Adipocyte (in vitro differentiated cells): Measurements from ENCODE around the gene PCSK7.

Source experiments
- DNase-seq: peaks from one replicate; pipeline ENCODE4 v3.0.0-alpha.2; 2015; ENCODE audit warnings: low read depth
- H3K27me3 ChIP-seq: replicated peaks from 2 replicates; pipeline ENCODE4 v1.7.0; 2013; ENCODE audit warnings: mild to moderate bottlenecking, low read length, moderate library complexity; ENCODE audit not compliant: control insufficient read depth, insufficient read depth
- H3K36me3 ChIP-seq: 2 replicates; pipeline ENCODE4 v1.7.0; 2013; ENCODE audit warnings: low read length, mild to moderate bottlenecking, moderate library complexity; ENCODE audit not compliant: control insufficient read depth, insufficient read depth, severe bottlenecking
- H3K4me1 ChIP-seq: 2 replicates; pipeline ENCODE4 v1.7.0; 2013; ENCODE audit warnings: mild to moderate bottlenecking, low read length, moderate library complexity; ENCODE audit not compliant: control insufficient read depth, insufficient read depth
- H3K4me3 ChIP-seq: 2 replicates; pipeline ENCODE4 v1.7.0; 2013; ENCODE audit warnings: mild to moderate bottlenecking, low read length, moderate library complexity
- H3K9ac ChIP-seq: 2 replicates; pipeline ENCODE4 v1.7.0; 2013; ENCODE audit warnings: mild to moderate bottlenecking, low read length, moderate library complexity
- H3K9me3 ChIP-seq: 2 replicates; pipeline ENCODE4 v1.7.0; 2013; ENCODE audit warnings: mild to moderate bottlenecking, low read length, moderate library complexity; ENCODE audit not compliant: control insufficient read depth

The PCSK7 gene

DNA sequence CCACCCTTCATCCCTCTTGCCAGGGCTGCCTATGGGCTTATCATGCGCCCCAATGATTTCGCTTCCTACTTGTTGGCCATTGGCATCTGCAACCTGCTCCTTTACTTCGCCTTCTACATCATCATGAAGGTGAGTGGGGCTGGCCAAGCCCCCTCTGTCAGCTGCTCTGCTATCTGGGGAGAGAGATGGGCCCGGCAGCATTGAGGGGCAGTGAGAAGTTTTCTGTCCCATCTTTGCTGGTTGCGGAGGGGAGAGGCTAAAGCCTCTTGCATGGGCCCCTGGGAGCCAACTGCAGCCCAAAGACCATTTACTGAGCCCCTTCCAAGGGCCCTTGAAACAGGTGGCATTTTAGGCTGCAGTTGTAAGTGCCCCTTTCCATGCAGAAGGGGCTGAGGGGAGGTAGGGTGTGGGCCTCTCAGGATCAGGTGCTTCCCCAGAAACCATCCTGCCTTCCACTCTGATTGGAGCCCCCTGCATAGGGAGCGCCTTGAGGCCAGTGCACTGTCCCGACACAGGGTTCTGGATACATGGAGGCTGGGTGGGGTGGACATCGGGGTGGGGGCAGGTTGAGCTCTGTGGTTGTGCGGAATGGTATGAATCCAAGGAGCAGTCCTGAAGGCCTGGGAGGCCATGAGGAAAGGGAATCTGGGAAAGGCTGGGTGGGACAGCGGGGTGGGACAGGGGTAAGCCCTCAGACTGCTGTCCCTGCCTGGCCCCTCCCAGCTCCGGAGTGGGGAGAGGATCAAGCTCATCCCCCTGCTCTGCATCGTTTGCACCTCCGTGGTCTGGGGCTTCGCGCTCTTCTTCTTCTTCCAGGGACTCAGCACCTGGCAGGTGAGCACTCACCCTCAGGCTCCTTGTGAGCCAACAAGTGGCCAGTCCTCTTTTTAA lies 38.5 kb downstream of the PCSK7 start:
- Histone ChIP-seq H3K4me1 (peaks cover 16% of the 10 kb centered on the region), H3K9ac (no peak overlapping the region), H3K4me3 (no peak overlapping the region), H3K27me3 (no peaks in the 10 kb centered on the region), H3K9me3 (no peaks in the 10 kb centered on the region), H3K36me3 (peaks cover 59% of the 10 kb centered on the region)
- DNase-seq, result no peak

DNA sequence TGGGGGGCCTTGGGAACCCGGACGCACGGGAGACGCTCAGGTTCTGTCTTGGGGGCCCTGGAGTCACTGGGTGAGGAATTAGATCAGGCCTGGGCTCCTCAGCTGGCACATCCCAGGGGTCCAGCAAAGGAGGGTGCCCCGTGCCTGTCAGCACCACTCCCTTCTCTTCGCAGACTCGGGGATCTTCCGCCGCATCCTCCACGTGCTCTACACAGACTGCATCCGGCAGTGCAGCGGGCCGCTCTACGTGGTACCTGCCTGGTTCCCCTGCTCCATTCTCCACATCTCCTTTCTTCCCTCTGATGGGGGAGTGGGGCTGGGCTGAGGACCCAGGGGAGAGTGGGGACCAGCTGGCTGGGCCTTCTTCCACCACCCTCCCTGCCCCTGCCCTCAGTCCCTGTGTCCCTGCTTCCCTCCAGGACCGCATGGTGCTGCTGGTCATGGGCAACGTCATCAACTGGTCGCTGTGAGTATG lies 39.4 kb downstream of the PCSK7 start:
- H3K9ac ChIP-seq, result no peak overlapping the region
- H3K4me1 ChIP-seq, result peaks cover 7% of the 10 kb centered on the region
- H3K36me3 ChIP-seq, result peaks cover 69% of the 10 kb centered on the region
- no peak for DNase-seq
- H3K9me3 ChIP-seq, result no peaks in the 10 kb centered on the region
- H3K4me3 ChIP-seq, result no peak overlapping the region
- H3K27me3 ChIP-seq, result no peaks in the 10 kb centered on the region

DNA sequence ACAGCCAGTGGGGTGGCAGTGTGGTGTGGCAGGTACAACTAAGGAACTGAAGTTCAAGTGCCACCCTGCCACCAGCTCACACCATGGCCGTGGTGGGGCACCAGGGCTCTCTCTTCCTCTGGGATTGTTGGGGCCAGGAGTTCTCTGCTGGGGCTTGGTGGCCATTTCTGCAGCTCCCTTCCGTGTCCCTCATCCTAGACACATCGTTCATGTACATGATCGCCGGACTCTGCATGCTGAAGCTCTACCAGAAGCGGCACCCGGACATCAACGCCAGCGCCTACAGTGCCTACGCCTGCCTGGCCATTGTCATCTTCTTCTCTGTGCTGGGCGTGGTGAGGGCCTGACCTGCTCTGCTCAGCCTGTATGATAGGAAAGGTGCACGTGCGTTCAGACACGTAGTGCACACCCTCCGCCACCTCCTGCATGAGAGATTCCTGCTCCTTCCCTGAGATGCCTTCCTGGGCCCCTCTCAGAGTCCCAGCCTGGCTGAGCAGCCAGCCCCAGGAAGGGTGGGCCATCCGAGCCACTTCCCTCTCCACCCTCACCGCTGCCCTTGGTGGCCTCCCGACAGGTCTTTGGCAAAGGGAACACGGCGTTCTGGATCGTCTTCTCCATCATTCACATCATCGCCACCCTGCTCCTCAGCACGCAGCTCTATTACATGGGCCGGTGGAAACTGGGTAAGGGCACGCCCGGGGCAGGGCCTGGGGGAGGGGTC lies 40.0 kb downstream of the PCSK7 start:
- Histone ChIP-seq H3K4me1 (peaks cover 6% of the 10 kb centered on the region), H3K9me3 (no peaks in the 10 kb centered on the region), H3K36me3 (peaks cover 73% of the 10 kb centered on the region), H3K27me3 (no peaks in the 10 kb centered on the region), H3K4me3 (no peak overlapping the region), H3K9ac (no peak overlapping the region)
- no peak for DNase-seq

DNA sequence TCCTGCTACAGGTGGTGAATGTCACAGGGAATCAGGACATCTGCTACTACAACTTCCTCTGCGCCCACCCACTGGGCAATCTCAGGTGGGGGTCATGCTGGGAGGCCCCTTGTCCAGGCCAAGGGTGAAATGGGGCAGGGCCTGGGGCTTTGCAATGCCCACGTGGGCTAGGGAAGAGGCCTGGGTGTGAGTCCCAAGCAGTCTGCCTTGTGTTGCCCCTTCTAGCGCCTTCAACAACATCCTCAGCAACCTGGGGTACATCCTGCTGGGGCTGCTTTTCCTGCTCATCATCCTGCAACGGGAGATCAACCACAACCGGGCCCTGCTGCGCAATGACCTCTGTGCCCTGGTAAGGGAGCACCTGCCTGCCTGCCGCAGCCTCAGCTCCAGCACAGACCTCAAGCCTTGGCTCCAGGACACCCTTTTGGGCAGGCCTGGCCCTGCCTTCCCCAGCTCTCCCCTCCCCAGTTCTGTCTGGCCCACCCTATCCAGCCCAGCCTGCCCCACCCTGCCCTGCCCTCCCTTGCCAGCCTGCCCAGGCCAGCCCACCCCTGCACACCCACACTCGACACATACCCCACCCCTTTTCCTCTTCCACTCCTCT lies 41.8 kb downstream of the PCSK7 start:
- H3K4me1 ChIP-seq, result peaks cover 1% of the 10 kb centered on the region
- no peaks in the 10 kb centered on the region for H3K9me3 ChIP-seq
- H3K4me3 ChIP-seq, result no peak overlapping the region
- no peak for DNase-seq
- no peaks in the 10 kb centered on the region for H3K27me3 ChIP-seq
- peaks cover 77% of the 10 kb centered on the region for H3K36me3 ChIP-seq
- H3K9ac ChIP-seq, result no peak overlapping the region

DNA sequence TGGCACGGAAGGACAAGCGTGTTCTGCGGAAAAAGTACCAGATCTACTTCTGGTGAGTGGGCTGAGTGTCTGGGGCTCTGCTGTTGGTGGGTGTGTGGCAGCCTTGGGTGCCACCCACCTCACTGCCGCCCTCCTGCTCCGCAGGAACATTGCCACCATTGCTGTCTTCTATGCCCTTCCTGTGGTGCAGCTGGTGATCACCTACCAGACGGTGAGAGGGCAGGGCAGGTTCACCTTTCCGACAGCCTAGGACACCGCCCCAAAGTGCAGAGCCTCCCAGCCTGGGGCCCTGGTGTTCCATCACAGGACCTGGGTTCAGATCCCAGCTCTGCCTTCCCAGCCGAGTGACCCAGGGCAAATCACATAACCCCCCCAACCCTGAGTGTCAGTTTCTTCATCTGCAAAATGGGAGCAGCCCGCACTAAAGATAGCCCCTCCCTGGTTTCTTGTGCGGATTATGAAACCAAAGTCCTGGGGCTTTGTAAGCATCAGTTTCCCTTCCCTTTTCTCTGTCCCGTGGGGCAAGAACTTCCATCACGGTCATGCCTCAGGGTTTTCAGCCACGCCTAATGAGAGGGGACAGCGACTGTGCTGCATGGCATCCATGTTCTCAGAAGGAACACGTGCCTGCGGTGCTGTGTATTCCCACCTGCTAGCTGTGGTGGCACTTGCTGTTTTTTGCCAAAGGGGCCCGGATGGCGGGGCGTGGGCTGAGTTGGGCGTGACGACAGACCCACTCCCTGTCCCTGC lies 42.5 kb downstream of the PCSK7 start:
- no peaks in the 10 kb centered on the region for H3K4me1 ChIP-seq
- no peaks in the 10 kb centered on the region for H3K27me3 ChIP-seq
- peaks cover 79% of the 10 kb centered on the region for H3K36me3 ChIP-seq
- no peak overlapping the region for H3K9ac ChIP-seq
- no peak overlapping the region for H3K4me3 ChIP-seq
- no peak for DNase-seq
- H3K9me3 ChIP-seq, result no peaks in the 10 kb centered on the region

DNA sequence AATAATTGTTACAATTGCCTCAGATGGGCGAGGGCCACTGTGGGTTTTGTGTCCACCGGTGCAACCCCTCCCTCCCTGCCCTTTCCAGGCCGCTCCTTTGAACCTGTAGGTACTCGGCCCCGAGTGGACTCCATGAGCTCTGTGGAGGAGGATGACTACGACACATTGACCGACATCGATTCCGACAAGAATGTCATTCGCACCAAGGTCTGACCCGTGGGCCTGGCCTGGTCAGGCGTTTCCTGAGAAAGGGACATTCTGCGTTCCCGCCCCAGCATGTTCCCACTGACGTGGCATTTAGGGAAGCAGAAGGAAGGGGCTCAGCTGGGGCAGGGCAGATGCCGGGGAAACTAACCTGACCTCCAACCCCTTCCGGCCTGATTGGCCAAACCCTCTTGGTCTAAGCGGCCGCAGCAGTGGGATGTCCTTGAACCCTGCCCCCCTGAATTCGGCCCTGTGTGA lies 43.2 kb downstream of the PCSK7 start:
- Histone ChIP-seq H3K9me3 (no peaks in the 10 kb centered on the region), H3K36me3 (peaks cover 86% of the 10 kb centered on the region), H3K9ac (no peak overlapping the region), H3K4me3 (no peak overlapping the region), H3K27me3 (no peaks in the 10 kb centered on the region), H3K4me1 (no peaks in the 10 kb centered on the region)
- no peak for DNase-seq

DNA sequence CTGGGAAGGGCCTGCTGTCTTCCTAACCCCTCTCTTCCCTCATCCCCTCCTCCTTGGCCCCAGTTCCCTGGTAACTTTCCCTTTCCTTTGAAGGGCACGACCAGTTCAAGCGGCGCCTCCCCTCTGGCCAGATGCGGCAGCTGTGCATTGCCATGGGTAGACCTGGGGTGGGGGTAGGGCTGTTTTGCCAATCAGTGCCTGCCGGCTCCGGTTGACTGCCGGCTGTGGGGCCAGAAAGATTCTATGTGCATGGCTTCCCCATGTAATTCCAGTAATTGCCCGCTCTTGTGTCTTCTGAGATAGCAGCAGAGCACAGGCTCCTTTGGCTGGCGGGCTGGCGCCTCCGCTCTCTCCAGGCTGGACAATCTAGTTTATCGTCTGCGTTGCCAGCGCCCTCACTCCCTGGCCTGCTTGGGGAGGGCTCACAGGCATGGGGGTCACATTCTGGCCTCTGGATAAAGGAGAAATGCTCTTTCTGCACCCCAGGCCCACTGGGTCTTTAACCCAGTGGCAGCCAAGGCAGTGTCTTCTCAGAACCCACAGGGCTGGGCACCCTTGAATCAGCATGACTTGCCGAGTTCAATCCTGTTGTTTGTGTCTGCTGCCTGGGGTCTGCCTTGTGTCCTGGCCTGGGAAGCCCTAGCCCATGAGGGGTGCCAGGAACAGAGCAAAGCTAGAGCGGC lies 43.9 kb downstream of the PCSK7 start:
- Histone ChIP-seq H3K9me3 (no peaks in the 10 kb centered on the region), H3K4me3 (no peak overlapping the region), H3K9ac (no peak overlapping the region), H3K36me3 (peaks cover 86% of the 10 kb centered on the region), H3K4me1 (no peaks in the 10 kb centered on the region), H3K27me3 (no peaks in the 10 kb centered on the region)
- no peak for DNase-seq

DNA sequence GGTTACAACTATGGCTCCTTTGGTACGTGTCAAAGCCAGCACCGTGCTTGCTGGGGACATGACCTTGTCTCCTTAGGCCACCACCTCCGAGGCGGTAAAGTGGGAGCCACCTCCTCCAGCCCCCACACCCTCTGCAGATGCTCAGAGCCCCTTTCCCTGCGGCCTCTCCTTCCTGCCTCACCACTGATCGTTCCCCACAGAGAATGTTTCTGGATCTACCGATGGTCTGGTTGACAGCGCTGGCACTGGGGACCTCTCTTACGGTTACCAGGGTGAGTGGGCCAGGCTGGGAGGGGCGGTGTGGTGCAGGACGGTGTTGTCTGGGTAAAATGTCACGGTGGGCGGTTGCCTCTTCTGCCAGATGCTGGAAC lies 44.5 kb downstream of the PCSK7 start:
- H3K27me3 ChIP-seq, result no peaks in the 10 kb centered on the region
- H3K36me3 ChIP-seq, result peaks cover 86% of the 10 kb centered on the region
- H3K9me3 ChIP-seq, result no peaks in the 10 kb centered on the region
- no peaks in the 10 kb centered on the region for H3K4me1 ChIP-seq
- H3K4me3 ChIP-seq, result no peak overlapping the region
- no peak overlapping the region for H3K9ac ChIP-seq
- DNase-seq, result no peak

DNA sequence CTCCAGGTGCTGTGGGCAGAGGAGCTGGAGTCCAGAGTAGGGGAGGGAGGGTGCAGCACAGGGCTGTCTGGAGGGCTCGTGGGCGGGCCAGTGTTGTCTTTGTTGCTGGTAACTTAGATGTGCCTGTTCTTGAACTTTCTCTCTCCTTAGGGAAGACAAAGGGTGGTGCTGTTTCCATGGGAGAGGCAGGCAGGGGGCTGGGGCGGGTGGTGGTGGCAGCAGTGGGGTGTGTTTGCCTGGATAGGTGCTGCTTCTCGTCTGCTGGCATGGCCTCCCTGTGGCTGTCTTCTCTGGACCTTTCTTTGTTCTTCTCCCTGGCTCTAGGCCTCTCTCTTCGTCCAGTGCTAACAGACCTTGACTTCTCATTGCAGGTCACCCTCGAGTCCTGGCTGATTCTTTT lies 44.9 kb downstream of the PCSK7 start:
- H3K36me3 ChIP-seq, result peaks cover 86% of the 10 kb centered on the region
- no peak overlapping the region for H3K4me3 ChIP-seq
- no peak for DNase-seq

DNA sequence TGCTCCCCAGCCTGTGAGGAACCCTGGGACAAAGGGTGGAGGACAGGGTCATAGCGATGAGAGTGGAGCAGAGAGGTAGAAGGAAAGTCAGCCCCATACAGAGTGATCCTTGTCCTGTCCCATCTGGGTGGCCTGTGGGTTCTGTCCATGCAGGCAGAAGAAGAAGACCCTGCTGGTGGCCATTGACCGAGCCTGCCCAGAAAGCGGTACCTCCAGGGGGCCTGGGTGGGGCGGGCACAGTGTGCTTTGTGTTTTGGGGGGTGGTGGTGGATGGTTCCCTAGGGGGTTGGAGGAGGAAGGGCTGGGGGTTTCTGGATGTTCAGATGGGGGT lies 45.5 kb downstream of the PCSK7 start:
- Histone ChIP-seq H3K9me3 (no peaks in the 10 kb centered on the region), H3K9ac (no peak overlapping the region), H3K36me3 (peaks cover 83% of the 10 kb centered on the region), H3K27me3 (no peaks in the 10 kb centered on the region), H3K4me1 (no peaks in the 10 kb centered on the region), H3K4me3 (no peak overlapping the region)
- DNase-seq, result no peak

More for the DNA sequence above, 44.9 kb downstream of the PCSK7 start:
- H3K9me3 ChIP-seq, result no peaks in the 10 kb centered on the region
- H3K9ac ChIP-seq, result no peak overlapping the region
- H3K4me1 ChIP-seq, result no peaks in the 10 kb centered on the region
- no peaks in the 10 kb centered on the region for H3K27me3 ChIP-seq
